DMS 273 (cell line): ENCODE data around the gene TRIO.
"Not testable (repeated sequence)": the region's sequence is repeated elsewhere in the genome, so short reads cannot be mapped to it uniquely, and the experiment has no call there.

Experiments
- DNase-seq: peaks from one replicate; lab custom pipeline; 2025; ENCODE audit not compliant: unreplicated experiment; lab: John Stamatoyannopoulos, UW

Gene TRIO

GRCh38 chr5:14142827-14143545 lies at the start of gene TRIO:
Gene TRIO (plus strand): TSS chr5:14143342. CDS start chr5:14143726, 384 bp downstream.
- DNase-seq: peak; percentile 97

GRCh38 chr5:14097380-14097779 lies 45.8 kb upstream of the TRIO start:
- not testable (repeated sequence) for DNase-seq

- no peak for DNase-seq
These were observed 45.1 kb upstream of the TRIO start for GRCh38 chr5:14097998-14098471.

- DNase-seq: no peak
These were observed 42.9 kb upstream of the TRIO start for GRCh38 chr5:14100281-14100680.

- DNase-seq: no peak
These were observed 41.2 kb upstream of the TRIO start for GRCh38 chr5:14101922-14102321.

GRCh38 chr5:14102666-14103065 lies 40.5 kb upstream of the TRIO start:
- DNase-seq: no peak

GRCh38 chr5:14105718-14106410 lies 37.3 kb upstream of the TRIO start:
- peak; percentile 63 for DNase-seq

GRCh38 chr5:14107536-14107935 lies 35.6 kb upstream of the TRIO start:
- DNase-seq: no peak

- peak; percentile 90 for DNase-seq
These were observed 34.8 kb upstream of the TRIO start for GRCh38 chr5:14108170-14108996.

- no peak for DNase-seq
These were observed 33.9 kb upstream of the TRIO start for GRCh38 chr5:14109041-14109747.

- DNase-seq: no peak
These were observed 33.4 kb upstream of the TRIO start for GRCh38 chr5:14109771-14110170.

- DNase-seq: no peak
These were observed 32.9 kb upstream of the TRIO start for GRCh38 chr5:14110196-14110595.

- no peak for DNase-seq
These were observed 32.5 kb upstream of the TRIO start for GRCh38 chr5:14110680-14111079.

GRCh38 chr5:14112998-14113652 lies 30.0 kb upstream of the TRIO start:
- DNase-seq: no peak

- no peak for DNase-seq
These were observed 28.4 kb upstream of the TRIO start for GRCh38 chr5:14114615-14115251.

- no peak for DNase-seq
These were observed 27.7 kb upstream of the TRIO start for GRCh38 chr5:14115323-14115895.

- DNase-seq: no peak
These were observed 24.4 kb upstream of the TRIO start for GRCh38 chr5:14118551-14119320.

- DNase-seq: no peak
These were observed 23.0 kb upstream of the TRIO start for GRCh38 chr5:14120176-14120575.

GRCh38 chr5:14121552-14121951 lies 21.6 kb upstream of the TRIO start:
- no peak for DNase-seq
